ENCODE results near the gene PTPRD. TPM values are rescaled to one million over a fixed set of nuclear protein-coding genes. Genes with fewer than 3 reads are reported as not detected.

The PTPRD gene
- total RNA-seq, 2 donors from 2014 or later: 19.6 to 101 TPM

DNA sequence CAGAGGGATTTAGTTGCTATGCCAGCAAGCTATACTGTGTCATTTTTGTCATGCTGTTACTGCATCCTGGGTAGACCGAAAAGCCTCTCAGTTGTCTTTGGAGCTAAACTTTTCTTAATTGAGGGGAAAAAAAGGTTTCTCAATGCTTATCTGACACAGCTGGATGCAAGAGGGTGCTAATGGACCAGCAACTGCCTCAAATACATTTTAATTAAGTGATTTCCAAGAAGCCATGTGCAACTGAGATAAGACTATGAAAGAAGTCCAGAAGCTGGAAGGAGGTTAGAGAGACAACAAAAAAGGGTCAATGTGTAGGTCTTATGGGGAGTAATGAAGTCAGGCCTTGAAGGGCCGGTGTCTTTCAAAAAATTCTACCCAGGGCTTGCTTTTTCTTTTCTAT, 2347.5 kb downstream of the PTPRD start:
- peaks cover 16 to 67% of the 10 kb centered on the region in 2 donors for H3K4me1 ChIP-seq (ENCODE audit: control insufficient read depth in 1 of 2, low read depth in 2 of 2)
- no peaks in the 10 kb centered on the region for H3K9me3 ChIP-seq
- no peak overlapping the region for H3K27ac ChIP-seq
- no peaks in the 10 kb centered on the region for H3K36me3 ChIP-seq
- ATAC-seq (ENCODE audit: insufficient number of reproducible peaks, low FRiP score, low read depth) (no peak), DNase-seq (ENCODE audit: low spot score) (no peak)
- H3K4me3 ChIP-seq: no peak overlapping the region
- H3K27me3 ChIP-seq (replicated peaks; ENCODE audit: insufficient read depth): no peaks in the 10 kb centered on the region
- TF ChIP-seq, protein P1, sequence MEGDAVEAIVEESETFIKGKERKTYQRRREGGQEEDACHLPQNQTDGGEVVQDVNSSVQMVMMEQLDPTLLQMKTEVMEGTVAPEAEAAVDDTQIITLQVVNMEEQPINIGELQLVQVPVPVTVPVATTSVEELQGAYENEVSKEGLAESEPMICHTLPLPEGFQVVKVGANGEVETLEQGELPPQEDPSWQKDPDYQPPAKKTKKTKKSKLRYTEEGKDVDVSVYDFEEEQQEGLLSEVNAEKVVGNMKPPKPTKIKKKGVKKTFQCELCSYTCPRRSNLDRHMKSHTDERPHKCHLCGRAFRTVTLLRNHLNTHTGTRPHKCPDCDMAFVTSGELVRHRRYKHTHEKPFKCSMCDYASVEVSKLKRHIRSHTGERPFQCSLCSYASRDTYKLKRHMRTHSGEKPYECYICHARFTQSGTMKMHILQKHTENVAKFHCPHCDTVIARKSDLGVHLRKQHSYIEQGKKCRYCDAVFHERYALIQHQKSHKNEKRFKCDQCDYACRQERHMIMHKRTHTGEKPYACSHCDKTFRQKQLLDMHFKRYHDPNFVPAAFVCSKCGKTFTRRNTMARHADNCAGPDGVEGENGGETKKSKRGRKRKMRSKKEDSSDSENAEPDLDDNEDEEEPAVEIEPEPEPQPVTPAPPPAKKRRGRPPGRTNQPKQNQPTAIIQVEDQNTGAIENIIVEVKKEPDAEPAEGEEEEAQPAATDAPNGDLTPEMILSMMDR (IDR thresholded peaks at IDR 0.05): no peak
